HG03469 (cell line): ENCODE measurements around the gene TRPM1.
A peak's percentile ranks its signal among the peaks of the same experiment; 100 is the strongest.

Experiments
- ATAC-seq: cut with Tn5 transposase; IDR thresholded peaks from one replicate; pipeline ENCODE4 v1.9.1; 2021; ENCODE audit warnings: mild to moderate bottlenecking, moderate library complexity, moderate number of reproducible peaks; ENCODE audit not compliant: unreplicated experiment

The TRPM1 gene

GRCh38 chr15:31051496-31052080 lies 49.9 kb downstream of the TRPM1 start:
- ATAC-seq = no peak

GRCh38 chr15:31050953-31051352 lies 50.6 kb downstream of the TRPM1 start:
- no peak for ATAC-seq

- ATAC-seq = no peak
Observed at GRCh38 chr15:31049682-31050615, 51.6 kb downstream of the TRPM1 start.

- ATAC-seq = no peak
Observed at GRCh38 chr15:31049111-31049510, 52.4 kb downstream of the TRPM1 start.

GRCh38 chr15:31047437-31047836 lies 54.1 kb downstream of the TRPM1 start:
- ATAC-seq = no peak

- no peak for ATAC-seq
Observed at GRCh38 chr15:31046759-31047359, 54.7 kb downstream of the TRPM1 start.

- ATAC-seq = no peak
Observed at GRCh38 chr15:31045606-31046005, 55.9 kb downstream of the TRPM1 start.

GRCh38 chr15:31042751-31043150 lies 58.8 kb downstream of the TRPM1 start:
- ATAC-seq = no peak

GRCh38 chr15:31041610-31042009 lies 59.9 kb downstream of the TRPM1 start:
- no peak for ATAC-seq

GRCh38 chr15:31040611-31041010 lies 60.9 kb downstream of the TRPM1 start:
- ATAC-seq = no peak

- ATAC-seq = no peak
Observed at GRCh38 chr15:31039961-31040360, 61.6 kb downstream of the TRPM1 start.

GRCh38 chr15:31037731-31038477 lies 63.6 kb downstream of the TRPM1 start:
- no peak for ATAC-seq

- ATAC-seq = no peak
Observed at GRCh38 chr15:31036783-31037182, 64.7 kb downstream of the TRPM1 start.

GRCh38 chr15:31035610-31036009 lies 65.9 kb downstream of the TRPM1 start:
- ATAC-seq = no peak

GRCh38 chr15:31034152-31034551 lies 67.4 kb downstream of the TRPM1 start:
- ATAC-seq = no peak

- no peak for ATAC-seq
Observed at GRCh38 chr15:31032961-31033371, 68.6 kb downstream of the TRPM1 start.

GRCh38 chr15:31031471-31032067 lies 70.0 kb downstream of the TRPM1 start:
- ATAC-seq = peak; percentile 80

GRCh38 chr15:31027910-31028578 lies 73.5 kb downstream of the TRPM1 start:
- no peak for ATAC-seq

GRCh38 chr15:31025996-31026395 lies 75.5 kb downstream of the TRPM1 start:
- ATAC-seq = no peak

- ATAC-seq = no peak
Observed at GRCh38 chr15:31024979-31025378, 76.5 kb downstream of the TRPM1 start.
